ENCODE measurements around the gene KRTAP10-11.

GRCh38 chr21:44626673-44627143 lies 19.5 kb upstream of the KRTAP10-11 start, which contains the start of gene KRTAP10-9:
- TF ChIP-seq CTCF (conservative IDR thresholded peaks at IDR 0.05) = no peak
- no peak for TF ChIP-seq ZFX (IDR thresholded peaks at IDR 0.05)

Measured in C4-2B (cell line).